SK-N-SH (cell line): ENCODE results near the gene CDC14B. TPM values are rescaled to one million over a fixed set of nuclear protein-coding genes. Genes with fewer than 3 reads are reported as not detected.

Experiments
- CTCF ChIA-PET: fragments of 300-600, 350-600 bp; formaldehyde crosslinking; extraction: SDS; loops from one replicate; lab custom pipeline; 2021; lab: Yijun Ruan, JAX
- POLR2A ChIA-PET: fragments of 350-600 bp; sonication (Branson Sonifier 250); formaldehyde crosslinking; extraction: SDS; loops from one replicate; lab custom pipeline; 2020; ENCODE audit warnings: antibody characterized with exemption, inconsistent platforms; lab: Yijun Ruan, JAX
- DNase-seq: peaks from one replicate; pipeline ENCODE4 v3.0.0; 2012
- H2AFZ ChIP-seq: fragments of 200-600 bp; sonication (generic); 2 replicates; pipeline ENCODE4 v1.8.1; 2016; ENCODE audit warnings: antibody characterized with exemption, mild to moderate bottlenecking, low read depth
- H3F3A ChIP-seq: fragments of 200-600 bp; sonication (generic); replicated peaks from 2 replicates; pipeline ENCODE3; 2016; ENCODE audit warnings: antibody characterized with exemption, mild to moderate bottlenecking; ENCODE audit not compliant: insufficient read depth
- H3K27ac ChIP-seq, 2 experiments: fragments of 200-500 bp in 1 of 2; fragments of 200-600 bp in 1 of 2; sonication (Bioruptor generic) in 1 of 2; sonication (generic), shearing (Covaris generic) in 1 of 2; 2 replicates each; pipeline versions ENCODE4 v1.5.1 to v1.6.1; 2014 to 2016; ENCODE audit warnings: low read depth in 2 of 2, inconsistent platforms in 1 of 2, low read length in 1 of 2, mild to moderate bottlenecking in 1 of 2, mixed read lengths in 1 of 2
- H3K27me3 ChIP-seq: fragments of 200-600 bp; sonication (generic), shearing (Covaris generic); 2 replicates; pipeline ENCODE4 v1.6.1; 2016; ENCODE audit warnings: mixed run types; ENCODE audit not compliant: insufficient read depth
- H3K36me3 ChIP-seq, 2 experiments: fragments of 200-500 bp in 1 of 2; fragments of 200-600 bp in 1 of 2; sonication (Bioruptor generic) in 1 of 2; sonication (generic) in 1 of 2; replicated peaks in 1 of 2; 2 replicates each; pipeline versions ENCODE3 to v1.5.1; 2014 to 2016; ENCODE audit warnings: low read length in 1 of 2, mild to moderate bottlenecking in 1 of 2; ENCODE audit not compliant: insufficient read depth in 2 of 2, control insufficient read depth in 1 of 2
- H3K4me1 ChIP-seq, 2 experiments: fragments of 200-500 bp in 1 of 2; fragments of 200-600 bp in 1 of 2; sonication (Bioruptor generic) in 1 of 2; sonication (generic), shearing (Covaris generic) in 1 of 2; 2 replicates each; pipeline versions ENCODE4 v1.5.1 to v1.6.1; 2014 to 2016; ENCODE audit warnings: low read depth in 1 of 2, low read length in 1 of 2, mixed run types in 1 of 2; ENCODE audit not compliant: insufficient read depth in 2 of 2, control insufficient read depth in 1 of 2
- H3K4me2 ChIP-seq: fragments of 200-600 bp; sonication (generic), shearing (Covaris generic); 2 replicates; pipeline ENCODE4 v1.6.1; 2017; ENCODE audit warnings: mixed run types
- H3K4me3 ChIP-seq, 2 experiments: fragments of 200-500 bp in 1 of 2; fragments of 200-600 bp in 1 of 2; sonication (Bioruptor generic) in 1 of 2; sonication (generic), shearing (Covaris generic) in 1 of 2; 2 replicates each; pipeline versions ENCODE4 v1.5.1 to v1.8.1; 2014 to 2016; ENCODE audit warnings: low read depth in 2 of 2, inconsistent platforms in 1 of 2, low read length in 1 of 2, mild to moderate bottlenecking in 1 of 2, mixed read lengths in 1 of 2, moderate library complexity in 1 of 2
- H3K79me2 ChIP-seq: fragments of 200-600 bp; sonication (generic); 2 replicates; pipeline ENCODE4 v1.8.1; 2017; ENCODE audit warnings: mild to moderate bottlenecking; ENCODE audit not compliant: insufficient read depth
- H3K9ac ChIP-seq: fragments of 200-600 bp; sonication (generic); 2 replicates; pipeline ENCODE4 v1.6.1; 2017; ENCODE audit warnings: mixed run types
- H3K9me2 ChIP-seq: fragments of 200-600 bp; sonication (generic); 2 replicates; pipeline ENCODE4 v1.6.1; 2017; ENCODE audit warnings: mixed run types
- H3K9me3 ChIP-seq: fragments of 200-600 bp; sonication (generic); 2 replicates; pipeline ENCODE4 v1.6.1; 2017; ENCODE audit warnings: mixed run types, mild to moderate bottlenecking, moderate library complexity
- H4K20me1 ChIP-seq: fragments of 200-600 bp; sonication (generic); 2 replicates; pipeline ENCODE4 v1.6.1; 2017; ENCODE audit warnings: mild to moderate bottlenecking, mixed run types; ENCODE audit not compliant: insufficient read depth
- CHD2 ChIP-seq: fragments of 150-350 bp; IDR thresholded peaks from 2 replicates; pipeline ENCODE4 v1.6.1; 2018; ENCODE audit warnings: low read length; ENCODE audit not compliant: partially characterized antibody
- CTCF ChIP-seq: fragments of 200-600 bp; sonication (generic); IDR thresholded peaks from 2 replicates; pipeline ENCODE4 v1.6.1; 2017; ENCODE audit warnings: antibody characterized with exemption, mild to moderate bottlenecking, moderate library complexity
- ELF1 ChIP-seq: IDR thresholded peaks from 2 replicates; pipeline ENCODE4 v1.4.0; 2012
- EP300 ChIP-seq, 2 experiments: IDR thresholded peaks; 2 replicates each; pipeline versions ENCODE4 v1.4.0 to v1.6.1; 2012; ENCODE audit warnings: borderline replicate concordance in 1 of 2, low read depth in 1 of 2, low read length in 1 of 2
- FOSL2 ChIP-seq: IDR thresholded peaks from 2 replicates; pipeline ENCODE4 v1.4.0; 2012; ENCODE audit warnings: low read depth, mild to moderate bottlenecking, moderate library complexity, borderline replicate concordance
- FOXJ3 ChIP-seq: sonication (generic); formaldehyde crosslinking; IDR thresholded peaks from 2 replicates; pipeline ENCODE4 v1.5.1; 2020; ENCODE audit warnings: mild to moderate bottlenecking, missing genetic modification reagents
- GATA2 ChIP-seq: sonication (generic); formaldehyde crosslinking; IDR thresholded peaks from 2 replicates; pipeline ENCODE4 v1.5.0; 2020; ENCODE audit warnings: mild to moderate bottlenecking, missing genetic modification reagents
- IRF3 ChIP-seq: fragments of 150-350 bp; IDR thresholded peaks from 2 replicates; pipeline ENCODE4 v1.6.1; 2016; ENCODE audit warnings: mild to moderate bottlenecking, low read depth, low read length
- JUND ChIP-seq: IDR thresholded peaks from 2 replicates; pipeline ENCODE4 v1.4.0; 2012
- MXI1 ChIP-seq: IDR thresholded peaks from 2 replicates; pipeline ENCODE4 v1.6.1; 2012; ENCODE audit warnings: mild to moderate bottlenecking, low read depth, low read length, improper control_type of control experiment
- NRF1 ChIP-seq: IDR thresholded peaks from 2 replicates; pipeline ENCODE4 v1.6.1; 2012; ENCODE audit warnings: low read depth, mild to moderate bottlenecking, low read length
- PBX3 ChIP-seq: IDR thresholded peaks from 2 replicates; pipeline ENCODE4; 2012
- RXRA ChIP-seq: IDR thresholded peaks from 2 replicates; pipeline ENCODE4 v1.4.0; 2012; ENCODE audit warnings: low read depth, mild to moderate bottlenecking, borderline replicate concordance
- SIN3A ChIP-seq: IDR thresholded peaks from 2 replicates; pipeline ENCODE4 v1.6.1; 2012; ENCODE audit warnings: low read depth, mild to moderate bottlenecking, low read length, moderate library complexity, borderline replicate concordance
- SMC3 ChIP-seq: IDR thresholded peaks from 2 replicates; pipeline ENCODE4 v1.6.1; 2012; ENCODE audit warnings: low read depth, low read length, improper control_type of control experiment
- TAF1 ChIP-seq: IDR thresholded peaks from 2 replicates; pipeline ENCODE4 v1.6.1; 2012; ENCODE audit warnings: low read depth, mild to moderate bottlenecking, low read length, moderate library complexity, borderline replicate concordance
- TCF12 ChIP-seq: IDR thresholded peaks from 2 replicates; pipeline ENCODE4 v1.4.0; 2012
- TEAD4 ChIP-seq: IDR thresholded peaks from 2 replicates; pipeline ENCODE4 v1.4.0; 2012; ENCODE audit warnings: mild to moderate bottlenecking, borderline replicate concordance; ENCODE audit not compliant: insufficient read depth
- YY1 ChIP-seq: IDR thresholded peaks from 2 replicates; pipeline ENCODE4 v1.4.0; 2012; ENCODE audit warnings: low read depth, mild to moderate bottlenecking
- ZBTB33 ChIP-seq: IDR thresholded peaks from 2 replicates; pipeline ENCODE4 v1.4.0; 2012; ENCODE audit warnings: low read depth, borderline replicate concordance
- WGBS: methylation state at CpG from one replicate; pipeline ENCODE4 v1.1.6; 2017; ENCODE audit warnings: low lambda C conversion rate; 5-methylcytosine and 5-hydroxymethylcytosine counted together
- polyA plus RNA-seq, 3 experiments: library from polyadenylated mRNA; depleted of rRNA; stranded (reverse); fragments of >200 nt; gene quantifications; 2 replicates each; pipeline ENCODE4 v1.2.3, GENCODE V29; 2012
- TF ChIP-seq, protein P1 (sequence below): IDR thresholded peaks from 2 replicates; pipeline ENCODE4 v1.4.0; 2012; ENCODE audit warnings: low read depth

The CDC14B gene
- polyA plus RNA-seq, 1 of the 3 experiments (the other 2 are of a cell fraction) = 10.1 TPM

- Histone ChIP-seq H3K4me3 (no peak overlapping the region), H3K4me1 (peaks cover 0 to 8% of the 10 kb centered on the region in 2 experiments; a peak in 1 of 4 replicates), H2AFZ (no peak overlapping the region), H3K36me3 (peaks cover 9% of the 10 kb centered on the region in 2 experiments), H3K27ac (no peak overlapping the region), H4K20me1 (no peaks in the 10 kb centered on the region), H3K9me3 (no peaks in the 10 kb centered on the region), H3K79me2 (no peaks in the 10 kb centered on the region), H3F3A (peaks cover 5% of the 10 kb centered on the region), H3K9me2 (no peaks in the 10 kb centered on the region), H3K9ac (no peak overlapping the region), H3K4me2 (no peak overlapping the region), H3K27me3 (no peaks in the 10 kb centered on the region)
- POLR2A ChIA-PET = no interaction called here
- no peak for TF ChIP-seq CTCF
- no peak for TF ChIP-seq SIN3A
- TF ChIP-seq IRF3 = no peak
- no peak for TF ChIP-seq YY1
- no peak for TF ChIP-seq NRF1
- TF ChIP-seq PBX3 = no peak
- no peak for TF ChIP-seq MXI1
- TF ChIP-seq CHD2 = no peak
- no peak for TF ChIP-seq FOXJ3 (CRISPR knock-in tag)
- TF ChIP-seq GATA2 (CRISPR knock-in tag) = no peak
- no peak for TF ChIP-seq TAF1
- TF ChIP-seq ELF1 = no peak
- no peak for DNase-seq
- CTCF ChIA-PET = no interaction called here
- WGBS = 81% methylated on average over 2 of the region's 2 CpGs
Observed at GRCh38 chr9:96519787-96520186, 99.9 kb downstream of the CDC14B start.

DNA sequence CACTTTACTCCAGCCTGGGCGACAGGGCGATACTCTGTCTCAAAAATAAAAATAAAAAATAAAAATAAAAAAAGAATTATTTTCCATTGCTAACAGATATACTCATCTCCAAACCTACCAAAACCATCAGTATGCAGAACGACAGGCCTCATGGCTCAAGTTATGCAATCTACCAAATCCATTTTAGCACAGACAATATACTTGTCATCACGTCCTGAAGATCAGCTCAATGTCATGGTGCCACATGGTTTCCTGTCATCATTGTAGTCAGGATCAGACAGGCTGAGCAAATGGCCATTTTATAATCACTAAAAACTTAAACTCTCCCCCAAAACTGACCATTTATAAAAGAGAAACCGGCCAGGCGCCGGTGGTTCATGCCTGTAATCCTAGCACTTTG, 100.5 kb downstream of the CDC14B start:
- CTCF ChIA-PET = no interaction called here
- Histone ChIP-seq H3K4me3 (no peak overlapping the region), H3K9me3 (no peaks in the 10 kb centered on the region), H3K4me1 (peaks cover 0 to 15% of the 10 kb centered on the region in 2 experiments; a peak in 1 of 4 replicates), H2AFZ (no peak overlapping the region), H3K9me2 (no peaks in the 10 kb centered on the region), H3K4me2 (no peak overlapping the region), H3F3A (peaks cover 8% of the 10 kb centered on the region), H3K79me2 (no peaks in the 10 kb centered on the region), H3K27me3 (no peaks in the 10 kb centered on the region), H4K20me1 (no peaks in the 10 kb centered on the region), H3K27ac (no peak overlapping the region), H3K9ac (no peak overlapping the region), H3K36me3 (peaks cover 9% of the 10 kb centered on the region in 2 experiments)
- WGBS = 95% methylated on average over 7 of the region's 7 CpGs
- no peak for DNase-seq
- POLR2A ChIA-PET = no interaction called here
- TF ChIP-seq ZBTB33 (no peak), SIN3A (no peak), SMC3 (no peak), TCF12 (no peak), YY1 (no peak), TEAD4 (no peak), GATA2 (CRISPR knock-in tag) (no peak), FOSL2 (no peak), RXRA (no peak), JUND (no peak), CTCF (no peak), EP300 (IDR thresholded peaks at IDR 0.05; ENCODE audit: borderline replicate concordance in 1 of 2, low read depth in 1 of 2, low read length in 1 of 2) (no peak)
- TF ChIP-seq, protein P1, sequence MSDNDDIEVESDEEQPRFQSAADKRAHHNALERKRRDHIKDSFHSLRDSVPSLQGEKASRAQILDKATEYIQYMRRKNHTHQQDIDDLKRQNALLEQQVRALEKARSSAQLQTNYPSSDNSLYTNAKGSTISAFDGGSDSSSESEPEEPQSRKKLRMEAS = no peak
